K562 treated with DMSO at 1 percent for 12 hours (cell line): ENCODE results near the gene ACOX3. TPM values are rescaled to one million over a fixed set of nuclear protein-coding genes. Genes with fewer than 3 reads are reported as not detected.

ENCODE experiments used
- total RNA-seq: library from RNA; unstranded; fragments of 300-600 nt; gene quantifications from 2 replicates; pipeline ENCODE4 v1.2.3, GENCODE V29; 2022; ENCODE audit not compliant: insufficient read depth

The ACOX3 gene
- 11.3 and 21.4 TPM in 2 replicates for total RNA-seq

DNA sequence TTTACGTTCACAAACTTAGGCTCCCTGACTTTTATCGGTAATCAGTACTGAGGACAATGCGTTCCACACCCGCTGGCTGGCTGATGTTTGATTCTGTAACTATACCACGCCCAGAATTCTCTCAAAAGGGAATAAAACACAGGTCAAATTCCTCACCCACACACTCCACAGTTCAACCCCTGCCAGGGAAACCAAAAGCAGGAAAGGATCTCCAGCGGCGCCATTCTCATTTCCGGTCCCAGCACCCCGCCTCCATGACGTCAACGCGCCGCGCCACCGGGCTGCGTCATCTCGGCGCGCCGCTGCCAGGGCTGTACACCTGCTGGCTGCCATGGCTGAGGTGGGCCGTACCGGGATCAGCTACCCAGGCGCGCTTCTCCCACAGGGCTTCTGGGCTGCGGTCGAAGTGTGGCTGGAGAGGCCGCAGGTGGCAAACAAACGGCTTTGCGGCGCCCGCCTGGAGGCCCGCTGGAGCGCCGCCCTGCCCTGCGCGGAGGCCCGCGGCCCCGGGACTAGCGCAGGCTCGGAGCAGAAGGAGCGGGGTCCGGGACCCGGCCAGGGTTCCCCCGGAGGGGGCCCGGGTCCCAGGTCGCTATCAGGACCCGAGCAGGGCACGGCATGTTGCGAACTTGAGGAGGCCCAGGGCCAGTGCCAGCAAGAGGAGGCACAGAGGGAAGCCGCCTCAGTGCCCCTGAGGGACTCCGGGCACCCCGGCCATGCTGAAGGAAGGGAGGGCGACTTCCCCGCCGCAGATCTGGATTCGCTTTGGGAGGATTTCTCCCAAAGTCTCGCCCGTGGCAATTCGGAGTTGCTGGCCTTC lies at the start of gene ACOX3, which contains the start of gene TRMT44:
TSS of gene ACOX3 (minus strand) at position 232 of the 820 bp plus-strand sequence. CDS start 24,202 bp downstream, outside the sequence.
TSS of gene TRMT44 (plus strand) at position 286 of the 820 bp plus-strand sequence. CDS start at position 332, 46 bp downstream.

Other genes starting within 250 kb of the ACOX3 start
- 7.4 and 11.2 TPM in 2 replicates for gene SH3TC1, start 241.4 kb downstream of the ACOX3 start, total RNA-seq
- gene HTRA3, start 171.0 kb downstream of the ACOX3 start, total RNA-seq: 0.80 and 1.8 TPM in 2 replicates
- gene TRMT44, start 54 bp upstream of the ACOX3 start, total RNA-seq: 12.8 and 13.8 TPM in 2 replicates
- gene GPR78, start 139.7 kb upstream of the ACOX3 start, total RNA-seq: 0.53 and 0.55 TPM in 2 replicates
- 76.6 and 100 TPM in 2 replicates for gene CPZ, start 152.0 kb upstream of the ACOX3 start, total RNA-seq